Common myeloid progenitor, CD34-positive (primary cell): ENCODE results near the gene FADS1.

Experiments
- CTCF ChIA-PET: fragments of 350-600 bp; sonication (Branson Sonifier 250); formaldehyde crosslinking; loops from one replicate; lab custom pipeline; 2021; ENCODE audit warnings: antibody characterized with exemption; lab: Charles Lee
- POLR2A ChIA-PET: fragments of 350-600 bp; sonication (Branson Sonifier 250); formaldehyde crosslinking; loops from one replicate; lab custom pipeline; 2021; ENCODE audit warnings: antibody characterized with exemption; lab: Charles Lee
- DNase-seq, 3 donors: peaks; one replicate each; pipeline versions ENCODE4 v3.0.0 to v3.0.0-alpha.2; 2013
- H3K27ac ChIP-seq, 2 experiments: 1 replicate in 1 of 2; 2 replicates in 1 of 2; pipeline ENCODE4 v1.7.0; 2013; ENCODE audit warnings: inconsistent platforms in 2 of 2, low read length in 2 of 2, mild to moderate bottlenecking in 2 of 2, low read depth in 1 of 2, moderate library complexity in 1 of 2; ENCODE audit not compliant: severe bottlenecking in 2 of 2, insufficient read depth in 1 of 2, poor library complexity in 1 of 2
- H3K27me3 ChIP-seq, 5 experiments: replicated peaks in 2 of 5; 1 replicate in 3 of 5; 2 replicates in 2 of 5; pipeline versions ENCODE4 v1.6.1 to v1.7.0; 2013; ENCODE audit warnings: low read length in 4 of 5, mild to moderate bottlenecking in 2 of 5, moderate library complexity in 2 of 5, inconsistent platforms in 1 of 5; ENCODE audit not compliant: insufficient read depth in 5 of 5, control insufficient read depth in 4 of 5
- H3K36me3 ChIP-seq, 4 experiments: 1 replicate in 2 of 4; 2 replicates in 2 of 4; pipeline versions ENCODE4 v1.6.1 to v1.7.0; 2013; ENCODE audit warnings: low read length in 3 of 4, control low read depth in 1 of 4, mild to moderate bottlenecking in 1 of 4; ENCODE audit not compliant: control insufficient read depth in 4 of 4, insufficient read depth in 4 of 4
- H3K4me1 ChIP-seq, 4 experiments: 1 replicate in 3 of 4; 2 replicates in 1 of 4; pipeline versions ENCODE4 v1.6.1 to v1.7.1; 2013; ENCODE audit warnings: low read length in 3 of 4, mild to moderate bottlenecking in 3 of 4, control low read depth in 1 of 4, inconsistent platforms in 1 of 4, moderate library complexity in 1 of 4; ENCODE audit not compliant: control insufficient read depth in 4 of 4, insufficient read depth in 4 of 4; ENCODE audit errors: control extremely low read depth in 1 of 4
- H3K4me3 ChIP-seq, 7 experiments: 1 replicate in 4 of 7; 2 replicates in 3 of 7; pipeline versions ENCODE4 v1.5.1 to v1.7.0; 2013; ENCODE audit warnings: mild to moderate bottlenecking in 7 of 7, low read length in 6 of 7, moderate library complexity in 6 of 7, inconsistent platforms in 2 of 7, low read depth in 2 of 7, control low read depth in 1 of 7; ENCODE audit not compliant: insufficient read depth in 4 of 7, control insufficient read depth in 1 of 7; ENCODE audit errors: extremely low read depth in 1 of 7
- H3K9me3 ChIP-seq, 5 experiments: 1 replicate in 4 of 5; 2 replicates in 1 of 5; pipeline versions ENCODE4 v1.6.1 to v1.7.1; 2013; ENCODE audit warnings: low read length in 4 of 5, mild to moderate bottlenecking in 2 of 5, inconsistent platforms in 1 of 5, low read depth in 1 of 5, moderate library complexity in 1 of 5; ENCODE audit not compliant: control insufficient read depth in 4 of 5, insufficient read depth in 2 of 5; ENCODE audit errors: control extremely low read depth in 1 of 5
- WGBS: methylation state at CpG from one replicate; pipeline ENCODE4 v1.1.5; 2013; ENCODE audit not compliant: insufficient coverage; 5-methylcytosine and 5-hydroxymethylcytosine counted together

FADS1 gene

GRCh38 chr11:61861634-61862033 lies 44.8 kb upstream of the FADS1 start:
- no peak for DNase-seq
- H3K4me3 ChIP-seq = no peak overlapping the region
- no peak overlapping the region for H3K27ac ChIP-seq
- ChIA-PET CTCF (interaction anchor here (0.8 kb wide), 1 partner anchor 18 kb away, joined by 3 read pairs; no protein-coding TSS in a partner anchor), POLR2A (no interaction called here)
- peaks cover 11 to 90% (median 75%) of the 10 kb centered on the region in 4 experiments for H3K36me3 ChIP-seq
- H3K9me3 ChIP-seq = no peaks in the 10 kb centered on the region
- H3K4me1 ChIP-seq = no peaks in the 10 kb centered on the region
- 96% methylated on average over 5 of the region's 9 CpGs for WGBS
- no peaks in the 10 kb centered on the region for H3K27me3 ChIP-seq

- Histone ChIP-seq H3K4me1 (no peaks in the 10 kb centered on the region), H3K27me3 (no peaks in the 10 kb centered on the region), H3K27ac (peak overlapping the region in 1 of 2 experiments; percentile 4), H3K9me3 (no peaks in the 10 kb centered on the region), H3K36me3 (peaks cover 8 to 90% (median 73%) of the 10 kb centered on the region in 4 experiments), H3K4me3 (no peak overlapping the region)
- POLR2A ChIA-PET = no interaction called here
- CTCF ChIA-PET = no interaction called here
- DNase-seq = no peak
- WGBS = 95% methylated on average over 14 of the region's 16 CpGs
Observed at GRCh38 chr11:61860054-61860903, 43.5 kb upstream of the FADS1 start.

GRCh38 chr11:61855939-61856680 lies 39.3 kb upstream of the FADS1 start:
- no peak overlapping the region for H3K27ac ChIP-seq

GRCh38 chr11:61854966-61855714 lies 38.3 kb upstream of the FADS1 start:
- CTCF ChIA-PET = interaction anchor here (0.8 to 1.4 kb wide), 4 partner anchors 15 to 253 kb away, joined by 4 read pairs; no protein-coding TSS in a partner anchor
- H3K4me3 ChIP-seq = no peak overlapping the region
- H3K27ac ChIP-seq = no peak overlapping the region
- WGBS = 97% methylated on average over 14 of the region's 14 CpGs
- H3K27me3 ChIP-seq = no peaks in the 10 kb centered on the region
- no peaks in the 10 kb centered on the region for H3K4me1 ChIP-seq
- DNase-seq = no peak
- H3K9me3 ChIP-seq = no peaks in the 10 kb centered on the region
- peaks cover 11 to 89% (median 74%) of the 10 kb centered on the region in 4 experiments for H3K36me3 ChIP-seq
- POLR2A ChIA-PET = no interaction called here

More at GRCh38 chr11:61855939-61856680, 39.3 kb upstream of the FADS1 start:
- Histone ChIP-seq H3K4me1 (no peaks in the 10 kb centered on the region), H3K4me3 (no peak overlapping the region), H3K27me3 (no peaks in the 10 kb centered on the region), H3K9me3 (no peaks in the 10 kb centered on the region), H3K36me3 (peaks cover 6 to 88% (median 74%) of the 10 kb centered on the region in 4 experiments)
- no peak for DNase-seq
- 100% methylated on average over 12 of the region's 12 CpGs for WGBS
- ChIA-PET POLR2A (no interaction called here), CTCF (interaction anchor here (1.1 to 1.4 kb wide), 2 partner anchors 248 to 252 kb away, joined by 3 to 4 read pairs; no protein-coding TSS in a partner anchor)

- Histone ChIP-seq H3K4me3 (no peak overlapping the region), H3K9me3 (no peaks in the 10 kb centered on the region), H3K36me3 (peaks cover 10 to 90% (median 75%) of the 10 kb centered on the region in 4 experiments), H3K27me3 (no peaks in the 10 kb centered on the region), H3K27ac (no peak overlapping the region), H3K4me1 (no peaks in the 10 kb centered on the region)
- WGBS = 98% methylated on average over 17 of the region's 17 CpGs
- no peak for DNase-seq
- POLR2A ChIA-PET = no interaction called here
- CTCF ChIA-PET = interaction anchor here (0.8 to 1.4 kb wide), 4 partner anchors 16 to 254 kb away, joined by 4 read pairs; no protein-coding TSS in a partner anchor
Observed at GRCh38 chr11:61854206-61854895, 37.5 kb upstream of the FADS1 start.

- POLR2A ChIA-PET = no interaction called here
- Histone ChIP-seq H3K36me3 (peaks cover 7 to 90% (median 73%) of the 10 kb centered on the region in 4 experiments), H3K9me3 (no peaks in the 10 kb centered on the region), H3K27me3 (no peaks in the 10 kb centered on the region), H3K4me1 (no peaks in the 10 kb centered on the region), H3K4me3 (no peak overlapping the region), H3K27ac (no peak overlapping the region)
- DNase-seq = no peak
- WGBS = 99% methylated on average over 12 of the region's 13 CpGs
- CTCF ChIA-PET = interaction anchor here (0.8 to 1.2 kb wide), 4 partner anchors 17 to 54 kb away, joined by 3 to 4 read pairs (median 4); no protein-coding TSS in a partner anchor
Observed at GRCh38 chr11:61853698-61854169, 36.9 kb upstream of the FADS1 start.
